ENCODE measurements around the gene TBK1.

DNA sequence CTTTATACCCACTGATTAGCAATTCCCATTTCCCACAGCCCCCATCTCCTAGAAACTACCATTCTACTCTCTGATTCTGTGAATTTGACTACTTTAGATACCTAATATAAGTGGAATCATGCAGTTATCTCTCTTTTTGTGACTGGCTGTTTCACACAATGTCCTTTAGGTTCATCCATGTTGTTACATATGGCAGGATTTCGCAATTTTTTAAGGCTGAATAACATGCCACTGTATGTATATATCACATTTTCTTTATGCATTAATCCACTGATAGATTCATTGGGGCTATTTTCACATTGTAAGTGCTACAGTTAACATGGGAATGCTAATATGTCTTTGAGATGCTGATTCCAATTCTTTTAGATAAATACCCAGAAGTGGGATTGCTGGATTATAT, 11.8 kb upstream of the TBK1 start:
- TF ChIP-seq EP300 (IDR thresholded peaks at IDR 0.05) (no peak), POLR2AphosphoS5 (IDR thresholded peaks at IDR 0.05) (no peak), POLR2A (IDR thresholded peaks at IDR 0.05) (no peak)
- TF ChIP-seq, protein P1, sequence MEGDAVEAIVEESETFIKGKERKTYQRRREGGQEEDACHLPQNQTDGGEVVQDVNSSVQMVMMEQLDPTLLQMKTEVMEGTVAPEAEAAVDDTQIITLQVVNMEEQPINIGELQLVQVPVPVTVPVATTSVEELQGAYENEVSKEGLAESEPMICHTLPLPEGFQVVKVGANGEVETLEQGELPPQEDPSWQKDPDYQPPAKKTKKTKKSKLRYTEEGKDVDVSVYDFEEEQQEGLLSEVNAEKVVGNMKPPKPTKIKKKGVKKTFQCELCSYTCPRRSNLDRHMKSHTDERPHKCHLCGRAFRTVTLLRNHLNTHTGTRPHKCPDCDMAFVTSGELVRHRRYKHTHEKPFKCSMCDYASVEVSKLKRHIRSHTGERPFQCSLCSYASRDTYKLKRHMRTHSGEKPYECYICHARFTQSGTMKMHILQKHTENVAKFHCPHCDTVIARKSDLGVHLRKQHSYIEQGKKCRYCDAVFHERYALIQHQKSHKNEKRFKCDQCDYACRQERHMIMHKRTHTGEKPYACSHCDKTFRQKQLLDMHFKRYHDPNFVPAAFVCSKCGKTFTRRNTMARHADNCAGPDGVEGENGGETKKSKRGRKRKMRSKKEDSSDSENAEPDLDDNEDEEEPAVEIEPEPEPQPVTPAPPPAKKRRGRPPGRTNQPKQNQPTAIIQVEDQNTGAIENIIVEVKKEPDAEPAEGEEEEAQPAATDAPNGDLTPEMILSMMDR (IDR thresholded peaks at IDR 0.05): no peak
